GM23338 (cell line): Measurements from ENCODE around the gene PLAAT5. TPM values are rescaled to one million over a fixed set of nuclear protein-coding genes. Genes with fewer than 3 reads are reported as not detected.

ENCODE experiments used
- ATAC-seq: fragments of 200-7000 bp; cut with Tn5 transposase; 3 replicates; pipeline ENCODE4 v1.9.1; 2020
- DNase-seq: peaks from one replicate; pipeline ENCODE4 v3.0.0-alpha.2; 2015; ENCODE audit warnings: low spot score
- H2AFZ ChIP-seq: fragments of 200-600 bp; sonication (generic); 2 replicates; pipeline ENCODE4 v1.8.0; 2016; ENCODE audit warnings: antibody characterized with exemption, mild to moderate bottlenecking, moderate library complexity
- H3F3A ChIP-seq: fragments of 200-600 bp; sonication (generic); replicated peaks from 2 replicates; pipeline ENCODE4 v1.8.0; 2017; ENCODE audit warnings: antibody characterized with exemption, mixed run types, low read depth
- H3K27ac ChIP-seq: fragments of 200-600 bp; sonication (generic); 2 replicates; pipeline ENCODE4 v1.6.1; 2016; ENCODE audit warnings: low read depth
- H3K27me3 ChIP-seq: fragments of 200-600 bp; sonication (generic); 2 replicates; pipeline ENCODE4 v1.8.0; 2016; ENCODE audit warnings: mild to moderate bottlenecking, mixed run types, moderate library complexity; ENCODE audit not compliant: insufficient read depth
- H3K36me3 ChIP-seq: fragments of 200-600 bp; sonication (generic); 2 replicates; pipeline ENCODE4 v1.8.0; 2016; ENCODE audit warnings: mild to moderate bottlenecking; ENCODE audit not compliant: insufficient read depth
- H3K4me1 ChIP-seq: fragments of 200-600 bp; sonication (generic); 2 replicates; pipeline ENCODE4 v1.8.0; 2016; ENCODE audit warnings: mild to moderate bottlenecking, moderate library complexity; ENCODE audit not compliant: insufficient read depth
- H3K4me2 ChIP-seq: fragments of 200-600 bp; sonication (generic); 2 replicates; pipeline ENCODE4 v1.7.1; 2017; ENCODE audit warnings: mixed run types
- H3K4me3 ChIP-seq: fragments of 200-600 bp; sonication (generic); 2 replicates; pipeline ENCODE4 v1.6.1; 2016; ENCODE audit warnings: mixed run types
- H3K79me2 ChIP-seq: fragments of 200-600 bp; sonication (generic); replicated peaks from 2 replicates; pipeline ENCODE4 v1.8.0; 2017; ENCODE audit warnings: mild to moderate bottlenecking; ENCODE audit not compliant: insufficient read depth
- H3K9me2 ChIP-seq: fragments of 200-600 bp; sonication (generic); 2 replicates; pipeline ENCODE4 v1.8.0; 2017; ENCODE audit not compliant: insufficient read depth
- H4K20me1 ChIP-seq: fragments of 200-600 bp; sonication (generic); replicated peaks from 2 replicates; pipeline ENCODE4 v1.8.0; 2017; ENCODE audit warnings: mild to moderate bottlenecking; ENCODE audit not compliant: insufficient read depth
- H3K27ac Mint-ChIP-seq: 2 replicates; pipeline ENCODE4 v1.8.0; 2020; ENCODE audit warnings: inconsistent platforms, mild to moderate bottlenecking, moderate library complexity, mixed read lengths
- H3K27me3 Mint-ChIP-seq: 3 replicates; pipeline ENCODE4 v1.8.0; 2022; ENCODE audit warnings: low read depth, mild to moderate bottlenecking, moderate library complexity, mixed read lengths, inconsistent platforms; ENCODE audit not compliant: insufficient read depth, poor library complexity
- H3K36me3 Mint-ChIP-seq: 3 replicates; pipeline ENCODE4 v1.8.0; 2021; ENCODE audit warnings: low read depth, mild to moderate bottlenecking, inconsistent platforms, moderate library complexity, mixed read lengths
- H3K4me1 Mint-ChIP-seq: 3 replicates; pipeline ENCODE4 v1.8.0; 2020; ENCODE audit warnings: mild to moderate bottlenecking, inconsistent platforms, mixed read lengths
- H3K4me3 Mint-ChIP-seq: 3 replicates; pipeline ENCODE4 v1.8.0; 2021; ENCODE audit warnings: moderate library complexity, mild to moderate bottlenecking, inconsistent platforms, mixed read lengths
- H3K9me3 Mint-ChIP-seq: 3 replicates; pipeline ENCODE4 v1.8.0; 2020; ENCODE audit warnings: moderate library complexity, mild to moderate bottlenecking, inconsistent platforms, mixed read lengths
- CREB1 ChIP-seq: fragments of 250-450 bp; sonication (Bioruptor Pico); IDR thresholded peaks from 2 replicates; pipeline ENCODE4 v1.5.0; 2020; ENCODE audit warnings: low read depth, mild to moderate bottlenecking, moderate library complexity
- CTCF ChIP-seq, 2 experiments: fragments of 200-600 bp in 1 of 2; sonication (generic) in 1 of 2; conservative IDR thresholded peaks; 2 replicates each; pipeline versions ENCODE4 v1.5.1 to v1.6.1; 2016 to 2017; ENCODE audit warnings: antibody characterized with exemption in 2 of 2, low read depth in 2 of 2, mild to moderate bottlenecking in 2 of 2, moderate library complexity in 1 of 2
- ETS1 ChIP-seq: IDR thresholded peaks from 2 replicates; pipeline ENCODE4 v1.6.1; 2016; ENCODE audit warnings: antibody characterized with exemption
- EZH2 ChIP-seq: fragments of 200-600 bp; sonication (generic); IDR thresholded peaks from one replicate; pipeline ENCODE4 v1.8.0; 2017; ENCODE audit warnings: antibody characterized with exemption, mild to moderate bottlenecking, low read depth; ENCODE audit not compliant: unreplicated experiment
- EZH2phosphoT487 ChIP-seq: fragments of 200-600 bp; sonication (generic); IDR thresholded peaks from one replicate; pipeline ENCODE4 v1.8.1; 2018; ENCODE audit warnings: antibody characterized with exemption; ENCODE audit not compliant: unreplicated experiment
- JUNB ChIP-seq: IDR thresholded peaks from one replicate; pipeline ENCODE4 v1.6.1; 2016; ENCODE audit warnings: antibody characterized with exemption; ENCODE audit not compliant: unreplicated experiment
- NANOG ChIP-seq: IDR thresholded peaks from 2 replicates; pipeline ENCODE4 v1.6.1; 2016; ENCODE audit warnings: antibody characterized with exemption, borderline replicate concordance
- POLR2AphosphoS5 ChIP-seq: IDR thresholded peaks from 2 replicates; pipeline ENCODE4 v1.6.1; 2016; ENCODE audit warnings: antibody characterized with exemption, low read depth
- REST ChIP-seq: IDR thresholded peaks from one replicate; pipeline ENCODE4 v1.6.1; 2018; ENCODE audit warnings: antibody characterized with exemption; ENCODE audit not compliant: unreplicated experiment
- STAT1 ChIP-seq: IDR thresholded peaks from one replicate; pipeline ENCODE4 v1.6.1; 2016; ENCODE audit warnings: antibody characterized with exemption; ENCODE audit not compliant: unreplicated experiment
- ZNF114 ChIP-seq: fragments of 250-450 bp; sonication (Bioruptor Pico); IDR thresholded peaks from 2 replicates; pipeline ENCODE4 v1.5.0; 2020; ENCODE audit warnings: mild to moderate bottlenecking, moderate library complexity
- ZNF331 ChIP-seq: fragments of 250-450 bp; sonication (Bioruptor Pico); IDR thresholded peaks from 2 replicates; pipeline ENCODE4 v1.5.0; 2020; ENCODE audit warnings: low read depth, mild to moderate bottlenecking, moderate library complexity
- polyA plus RNA-seq: library from polyadenylated mRNA; unstranded; fragments of >200 nt; fragmentation: Nextera tagmentation; extraction: Ambion mirVana; gene quantifications from 2 replicates; pipeline ENCODE4 v1.2.1, GENCODE V29; 2016
- total RNA-seq: library from RNA; depleted of rRNA; stranded (reverse); fragments of >200 nt; shearing (Covaris generic); gene quantifications from 2 replicates; pipeline ENCODE4 v1.2.3, GENCODE V29; 2014
- TF ChIP-seq, protein P1 (sequence below): fragments of 250-450 bp; sonication (Bioruptor Pico); IDR thresholded peaks from 2 replicates; pipeline ENCODE4 v1.5.0; 2020; ENCODE audit warnings: mild to moderate bottlenecking, moderate library complexity

Gene PLAAT5
- total and polyA plus RNA-seq, 2 experiments from 2014 or later = 7.7 to 11.6 TPM

GRCh38 chr11:63534895-63535461 lies 44.0 kb upstream of the PLAAT5 start:
- peaks cover 10% of the 10 kb centered on the region; the same call in 2 of the 3 replicates for H3K9me3 Mint-ChIP-seq
- no peaks in the 10 kb centered on the region for H4K20me1 ChIP-seq
- no peak overlapping the region for H2AFZ ChIP-seq
- H3K27ac ChIP-seq = no peak overlapping the region
- H3K79me2 ChIP-seq = no peaks in the 10 kb centered on the region
- H3K4me3 Mint-ChIP-seq = no peak overlapping the region
- no peak overlapping the region for H3K4me3 ChIP-seq
- no peak for ATAC-seq
- peaks cover 21% of the 10 kb centered on the region for H3K4me1 ChIP-seq
- DNase-seq = no peak
- H3K4me2 ChIP-seq = no peak overlapping the region
- peaks cover 36% of the 10 kb centered on the region for H3K4me1 Mint-ChIP-seq
- no peaks in the 10 kb centered on the region for H3K36me3 ChIP-seq
- peaks cover 6% of the 10 kb centered on the region for H3K36me3 Mint-ChIP-seq
- peaks cover 11% of the 10 kb centered on the region for H3K27me3 Mint-ChIP-seq
- TF ChIP-seq ZNF114 (no peak), REST (no peak), CTCF (conservative IDR thresholded peaks at IDR 0.05; ENCODE audit: low read depth in 2 of 2) (no peak), EZH2phosphoT487 (no peak), POLR2AphosphoS5 (no peak), EZH2 (no peak), STAT1 (no peak), ZNF331 (no peak), NANOG (no peak), JUNB (no peak), ETS1 (no peak), CREB1 (CRISPR knock-in tag) (no peak)
- TF ChIP-seq, protein P1, sequence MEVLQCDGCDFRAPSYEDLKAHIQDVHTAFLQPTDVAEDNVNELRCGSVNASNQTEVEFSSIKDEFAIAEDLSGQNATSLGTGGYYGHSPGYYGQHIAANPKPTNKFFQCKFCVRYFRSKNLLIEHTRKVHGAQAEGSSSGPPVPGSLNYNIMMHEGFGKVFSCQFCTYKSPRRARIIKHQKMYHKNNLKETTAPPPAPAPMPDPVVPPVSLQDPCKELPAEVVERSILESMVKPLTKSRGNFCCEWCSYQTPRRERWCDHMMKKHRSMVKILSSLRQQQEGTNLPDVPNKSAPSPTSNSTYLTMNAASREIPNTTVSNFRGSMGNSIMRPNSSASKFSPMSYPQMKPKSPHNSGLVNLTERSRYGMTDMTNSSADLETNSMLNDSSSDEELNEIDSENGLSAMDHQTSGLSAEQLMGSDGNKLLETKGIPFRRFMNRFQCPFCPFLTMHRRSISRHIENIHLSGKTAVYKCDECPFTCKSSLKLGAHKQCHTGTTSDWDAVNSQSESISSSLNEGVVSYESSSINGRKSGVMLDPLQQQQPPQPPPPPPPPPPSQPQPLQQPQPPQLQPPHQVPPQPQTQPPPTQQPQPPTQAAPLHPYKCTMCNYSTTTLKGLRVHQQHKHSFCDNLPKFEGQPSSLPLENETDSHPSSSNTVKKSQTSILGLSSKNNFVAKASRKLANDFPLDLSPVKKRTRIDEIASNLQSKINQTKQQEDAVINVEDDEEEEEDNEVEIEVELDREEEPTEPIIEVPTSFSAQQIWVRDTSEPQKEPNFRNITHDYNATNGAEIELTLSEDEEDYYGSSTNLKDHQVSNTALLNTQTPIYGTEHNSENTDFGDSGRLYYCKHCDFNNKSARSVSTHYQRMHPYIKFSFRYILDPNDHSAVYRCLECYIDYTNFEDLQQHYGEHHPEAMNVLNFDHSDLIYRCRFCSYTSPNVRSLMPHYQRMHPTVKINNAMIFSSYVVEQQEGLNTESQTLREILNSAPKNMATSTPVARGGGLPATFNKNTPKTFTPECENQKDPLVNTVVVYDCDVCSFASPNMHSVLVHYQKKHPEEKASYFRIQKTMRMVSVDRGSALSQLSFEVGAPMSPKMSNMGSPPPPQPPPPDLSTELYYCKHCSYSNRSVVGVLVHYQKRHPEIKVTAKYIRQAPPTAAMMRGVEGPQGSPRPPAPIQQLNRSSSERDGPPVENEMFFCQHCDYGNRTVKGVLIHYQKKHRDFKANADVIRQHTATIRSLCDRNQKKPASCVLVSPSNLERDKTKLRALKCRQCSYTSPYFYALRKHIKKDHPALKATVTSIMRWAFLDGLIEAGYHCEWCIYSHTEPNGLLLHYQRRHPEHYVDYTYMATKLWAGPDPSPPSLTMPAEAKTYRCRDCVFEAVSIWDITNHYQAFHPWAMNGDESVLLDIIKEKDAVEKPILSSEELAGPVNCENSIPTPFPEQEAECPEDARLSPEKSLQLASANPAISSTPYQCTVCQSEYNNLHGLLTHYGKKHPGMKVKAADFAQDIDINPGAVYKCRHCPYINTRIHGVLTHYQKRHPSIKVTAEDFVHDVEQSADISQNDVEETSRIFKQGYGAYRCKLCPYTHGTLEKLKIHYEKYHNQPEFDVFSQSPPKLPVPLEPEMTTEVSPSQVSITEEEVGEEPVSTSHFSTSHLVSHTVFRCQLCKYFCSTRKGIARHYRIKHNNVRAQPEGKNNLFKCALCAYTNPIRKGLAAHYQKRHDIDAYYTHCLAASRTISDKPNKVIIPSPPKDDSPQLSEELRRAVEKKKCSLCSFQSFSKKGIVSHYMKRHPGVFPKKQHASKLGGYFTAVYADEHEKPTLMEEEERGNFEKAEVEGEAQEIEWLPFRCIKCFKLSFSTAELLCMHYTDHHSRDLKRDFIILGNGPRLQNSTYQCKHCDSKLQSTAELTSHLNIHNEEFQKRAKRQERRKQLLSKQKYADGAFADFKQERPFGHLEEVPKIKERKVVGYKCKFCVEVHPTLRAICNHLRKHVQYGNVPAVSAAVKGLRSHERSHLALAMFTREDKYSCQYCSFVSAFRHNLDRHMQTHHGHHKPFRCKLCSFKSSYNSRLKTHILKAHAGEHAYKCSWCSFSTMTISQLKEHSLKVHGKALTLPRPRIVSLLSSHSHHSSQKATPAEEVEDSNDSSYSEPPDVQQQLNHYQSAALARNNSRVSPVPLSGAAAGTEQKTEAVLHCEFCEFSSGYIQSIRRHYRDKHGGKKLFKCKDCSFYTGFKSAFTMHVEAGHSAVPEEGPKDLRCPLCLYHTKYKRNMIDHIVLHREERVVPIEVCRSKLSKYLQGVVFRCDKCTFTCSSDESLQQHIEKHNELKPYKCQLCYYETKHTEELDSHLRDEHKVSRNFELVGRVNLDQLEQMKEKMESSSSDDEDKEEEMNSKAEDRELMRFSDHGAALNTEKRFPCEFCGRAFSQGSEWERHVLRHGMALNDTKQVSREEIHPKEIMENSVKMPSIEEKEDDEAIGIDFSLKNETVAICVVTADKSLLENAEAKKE = no peak
- 0 out of 2 replicates have a peak, but pooled peaks cover 10% of the 10 kb centered on the region for H3F3A ChIP-seq
- no peak overlapping the region for H3K27ac Mint-ChIP-seq
- peaks cover 9% of the 10 kb centered on the region; the same call in 1 of the 2 replicates for H3K9me2 ChIP-seq
- no peaks in the 10 kb centered on the region for H3K27me3 ChIP-seq
